ENCODE results near the gene B3GALT6. TPM values are rescaled to one million over a fixed set of nuclear protein-coding genes. Genes with fewer than 3 reads are reported as not detected.
A peak's percentile ranks its signal among the peaks of the same experiment; 100 is the strongest.

The B3GALT6 gene
- total and polyA plus RNA-seq, 12 donors: 7.3 to 16.2 (median 9.1) TPM

DNA sequence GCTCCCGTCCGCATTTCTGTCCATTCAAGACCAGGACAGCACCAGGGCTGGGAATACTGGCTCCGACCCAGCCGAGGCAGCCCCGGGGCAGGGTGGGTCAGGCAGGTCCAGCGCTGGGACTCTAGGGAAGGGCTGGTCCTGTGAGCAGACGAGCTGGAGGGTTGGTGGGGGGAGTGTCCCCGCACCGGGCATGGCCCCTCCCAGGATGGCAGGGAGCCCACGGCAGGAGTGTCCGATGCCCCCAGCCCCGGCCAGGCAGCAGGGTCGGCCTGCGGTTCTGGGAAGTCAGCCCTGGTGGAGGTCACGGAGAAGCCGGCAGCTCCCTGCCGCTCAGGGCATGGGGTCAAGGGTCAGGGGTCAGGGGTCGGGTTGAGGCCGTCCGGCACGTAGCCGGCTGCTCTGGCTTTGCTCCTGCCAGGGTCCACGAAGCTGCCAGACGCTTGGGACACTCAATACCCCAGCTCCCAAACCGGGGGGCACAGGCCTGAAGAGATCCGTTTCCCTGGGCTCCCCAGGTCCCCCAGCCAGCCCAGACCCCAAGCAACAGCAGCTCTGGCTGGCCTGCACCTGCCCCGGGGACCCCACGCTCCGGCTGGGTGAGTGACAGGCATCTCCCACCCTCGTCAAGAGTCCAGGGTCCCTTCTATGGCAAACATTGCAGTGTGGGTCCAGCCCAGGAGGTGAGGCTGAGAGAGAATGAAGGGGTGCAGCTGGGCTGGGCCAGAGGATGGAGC is 7.7 kb downstream of the B3GALT6 start:
- H3K4me3 ChIP-seq: no peak overlapping the region
- ATAC-seq: no peak
- H3K27me3 ChIP-seq: peaks cover 6 to 46% (median 41%) of the 10 kb centered on the region in 7 donors
- H3K4me1 ChIP-seq: peaks cover 0 to 24% (median 11%) of the 10 kb centered on the region in 9 donors
- intact Hi-C loops (cut with DNase I): loop anchor here in 3 of 10 donors (5.0 to 10.0 kb wide), 2 partner anchors 115 to 117 kb away; no protein-coding TSS in a partner anchor
- no peak for DNase-seq
- H3K27ac ChIP-seq: no peak overlapping the region
- TF ChIP-seq, protein P1, sequence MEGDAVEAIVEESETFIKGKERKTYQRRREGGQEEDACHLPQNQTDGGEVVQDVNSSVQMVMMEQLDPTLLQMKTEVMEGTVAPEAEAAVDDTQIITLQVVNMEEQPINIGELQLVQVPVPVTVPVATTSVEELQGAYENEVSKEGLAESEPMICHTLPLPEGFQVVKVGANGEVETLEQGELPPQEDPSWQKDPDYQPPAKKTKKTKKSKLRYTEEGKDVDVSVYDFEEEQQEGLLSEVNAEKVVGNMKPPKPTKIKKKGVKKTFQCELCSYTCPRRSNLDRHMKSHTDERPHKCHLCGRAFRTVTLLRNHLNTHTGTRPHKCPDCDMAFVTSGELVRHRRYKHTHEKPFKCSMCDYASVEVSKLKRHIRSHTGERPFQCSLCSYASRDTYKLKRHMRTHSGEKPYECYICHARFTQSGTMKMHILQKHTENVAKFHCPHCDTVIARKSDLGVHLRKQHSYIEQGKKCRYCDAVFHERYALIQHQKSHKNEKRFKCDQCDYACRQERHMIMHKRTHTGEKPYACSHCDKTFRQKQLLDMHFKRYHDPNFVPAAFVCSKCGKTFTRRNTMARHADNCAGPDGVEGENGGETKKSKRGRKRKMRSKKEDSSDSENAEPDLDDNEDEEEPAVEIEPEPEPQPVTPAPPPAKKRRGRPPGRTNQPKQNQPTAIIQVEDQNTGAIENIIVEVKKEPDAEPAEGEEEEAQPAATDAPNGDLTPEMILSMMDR (IDR thresholded peaks at IDR 0.05): no peak
- 32 to 35% methylated on average over 29 to 30 of the region's 30 CpGs for WGBS, 2 donors
- no peaks in the 10 kb centered on the region for H3K9me3 ChIP-seq
- H3K36me3 ChIP-seq: peaks cover 0 to 2% (median 0%) of the 10 kb centered on the region in 9 donors

DNA sequence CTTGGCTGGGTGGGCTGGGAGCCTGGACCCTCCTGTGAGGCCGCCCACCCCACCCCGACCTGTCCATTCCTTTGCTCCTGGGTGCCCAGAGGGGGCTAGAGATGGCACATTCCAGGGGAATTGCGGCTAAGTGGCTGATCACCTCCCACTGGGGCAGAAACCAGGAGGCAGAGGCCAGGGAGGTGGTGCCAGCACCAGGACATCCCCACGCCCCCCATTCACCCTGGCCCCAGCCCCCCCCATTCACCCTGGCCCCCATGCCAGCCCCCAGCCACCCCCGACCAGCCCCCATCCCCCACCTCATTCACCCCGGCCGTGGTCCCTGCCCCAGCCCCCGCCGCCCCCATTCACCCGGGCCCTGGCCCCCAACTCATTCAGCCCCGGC is 8.3 kb downstream of the B3GALT6 start:
- TF ChIP-seq, protein P1 (IDR thresholded peaks at IDR 0.05): no peak
- no peak overlapping the region for H3K27ac ChIP-seq
- no peaks in the 10 kb centered on the region for H3K36me3 ChIP-seq
- no peak overlapping the region for H3K4me3 ChIP-seq
- peaks cover 6 to 48% (median 44%) of the 10 kb centered on the region in 7 donors for H3K27me3 ChIP-seq
- ATAC-seq (no peak), DNase-seq (no peak)
- 35 to 54% methylated on average over 10 to 11 of the region's 11 CpGs for WGBS, 2 donors
- no peaks in the 10 kb centered on the region for H3K9me3 ChIP-seq
- intact Hi-C loops (cut with DNase I): loop anchor here in 2 of 10 donors (10.0 kb wide), 1 partner anchor 116 kb away; no protein-coding TSS in a partner anchor
- peaks cover 0 to 24% (median 11%) of the 10 kb centered on the region in 9 donors for H3K4me1 ChIP-seq

DNA sequence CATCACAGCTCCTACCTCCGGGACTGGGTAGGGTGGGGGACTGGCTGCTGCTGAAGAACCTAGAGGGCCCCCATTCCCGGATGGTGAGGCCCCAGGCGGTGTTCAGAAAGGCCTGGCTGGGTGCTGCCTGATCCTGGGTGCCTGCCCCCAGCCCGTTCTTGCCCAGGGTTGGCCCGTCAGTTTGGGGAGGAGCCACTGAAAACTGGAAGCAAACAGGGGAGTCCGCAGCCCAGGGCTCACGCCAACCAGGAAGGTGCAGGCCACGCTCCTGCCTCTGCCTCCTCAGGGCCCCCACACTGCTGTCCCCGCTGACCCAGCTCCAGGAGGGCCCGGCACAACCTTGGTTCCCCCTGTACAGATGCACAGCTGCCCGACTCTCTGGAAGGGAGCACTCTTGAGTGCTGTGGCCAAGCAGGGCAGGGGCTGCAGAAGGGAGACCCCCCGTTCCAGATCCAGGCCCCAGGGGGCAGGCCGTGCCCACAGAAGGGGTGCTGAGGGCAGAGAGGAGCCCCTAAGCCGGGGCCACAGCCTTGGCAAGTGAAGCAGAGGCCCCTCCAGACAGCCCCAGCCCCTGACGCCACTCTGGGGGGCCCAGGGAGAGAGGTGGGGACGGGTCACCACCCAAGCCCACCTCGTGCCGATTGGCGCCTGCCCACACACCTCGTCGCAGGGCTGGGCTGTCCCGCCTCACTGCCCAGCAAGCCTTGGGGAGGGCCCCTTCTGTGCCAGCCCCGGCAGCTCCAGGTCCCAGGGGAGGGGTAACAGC is 9.0 kb downstream of the B3GALT6 start:
- no peaks in the 10 kb centered on the region for H3K9me3 ChIP-seq
- TF ChIP-seq, protein P1 (IDR thresholded peaks at IDR 0.05): no peak
- H3K27me3 ChIP-seq: peaks cover 13 to 55% (median 50%) of the 10 kb centered on the region in 7 donors
- ATAC-seq (no peak), DNase-seq (no peak)
- no peaks in the 10 kb centered on the region for H3K36me3 ChIP-seq
- 51 to 55% methylated on average over 21 to 23 of the region's 23 CpGs for WGBS, 2 donors
- intact Hi-C loops (cut with DNase I): loop anchor here in 2 of 10 donors (10.0 kb wide), 1 partner anchor 116 kb away; no protein-coding TSS in a partner anchor
- H3K4me3 ChIP-seq: no peak overlapping the region
- no peak overlapping the region for H3K27ac ChIP-seq
- peaks cover 0 to 24% (median 11%) of the 10 kb centered on the region in 9 donors for H3K4me1 ChIP-seq

DNA sequence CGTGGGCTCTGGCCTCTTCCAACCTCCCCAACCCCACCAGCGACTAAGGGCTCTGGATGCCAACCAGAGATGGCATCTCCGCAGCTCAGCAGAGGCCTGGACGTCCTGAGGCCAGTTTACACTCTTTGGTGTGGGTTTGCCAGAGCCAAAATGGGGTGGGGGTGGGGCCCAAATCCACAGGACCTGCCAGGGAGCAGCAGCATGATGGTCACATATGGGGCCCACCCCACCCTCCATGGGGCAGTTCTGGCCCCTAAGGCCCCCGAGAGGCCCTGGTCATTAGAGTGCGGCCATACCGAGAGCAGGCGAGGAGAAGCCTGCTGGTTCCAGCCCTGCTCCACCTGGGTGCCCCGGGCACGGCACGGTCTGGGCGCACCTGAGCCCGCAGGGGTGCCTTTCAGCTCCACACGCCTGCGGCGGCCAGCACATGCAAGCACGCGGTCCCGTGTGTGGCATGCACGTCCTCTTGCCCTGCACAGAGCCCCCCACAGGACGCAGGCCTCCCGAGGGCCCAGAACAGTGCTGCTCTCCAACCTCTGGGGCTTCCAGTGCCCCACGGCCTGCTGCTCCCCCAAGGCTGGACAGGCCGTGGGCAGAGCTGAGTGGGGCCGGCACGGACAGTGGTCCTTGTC is 9.7 kb downstream of the B3GALT6 start:
- Histone ChIP-seq H3K27me3 (peaks cover 15 to 61% (median 55%) of the 10 kb centered on the region in 7 donors), H3K36me3 (no peaks in the 10 kb centered on the region)
- DNase-seq: peak in 1 of 2 donors; percentile 6

More for the DNA sequence above, 9.7 kb downstream of the B3GALT6 start:
- H3K4me3 ChIP-seq: no peak overlapping the region
- WGBS, 2 donors: 88 to 90% methylated on average over 24 to 26 of the region's 26 CpGs
- intact Hi-C loops (cut with DNase I): loop anchor here in 2 of 10 donors (10.0 kb wide), 1 partner anchor 117 kb away; no protein-coding TSS in a partner anchor
- H3K27ac ChIP-seq: no peak overlapping the region
- H3K9me3 ChIP-seq: no peaks in the 10 kb centered on the region
- peaks cover 0 to 20% (median 10%) of the 10 kb centered on the region in 9 donors for H3K4me1 ChIP-seq
- TF ChIP-seq, protein P1 (IDR thresholded peaks at IDR 0.05): no peak
- ATAC-seq: no peak
